Skeletal muscle satellite cell (primary cell): ENCODE data around the gene PARL.
"Not testable (repeated sequence)": the region's sequence is repeated elsewhere in the genome, so short reads cannot be mapped to it uniquely, and the experiment has no call there.

Experiments used
- H3K27me3 ChIP-seq: 2 replicates; pipeline ENCODE4 v1.7.0; 2013; ENCODE audit warnings: low read length; ENCODE audit not compliant: control insufficient read depth, insufficient read depth
- H3K36me3 ChIP-seq: 2 replicates; pipeline ENCODE4 v1.7.0; 2013; ENCODE audit warnings: mild to moderate bottlenecking, control low read depth, low read length; ENCODE audit not compliant: insufficient read depth
- H3K4me1 ChIP-seq: 2 replicates; pipeline ENCODE4 v1.7.0; 2013; ENCODE audit warnings: low read length; ENCODE audit not compliant: control insufficient read depth, insufficient read depth
- H3K4me2 ChIP-seq: 2 replicates; pipeline ENCODE4 v1.7.0; 2013; ENCODE audit warnings: mild to moderate bottlenecking, low read length
- H3K4me3 ChIP-seq: 2 replicates; pipeline ENCODE4 v1.7.0; 2013; ENCODE audit warnings: low read length
- H3K9ac ChIP-seq: 2 replicates; pipeline ENCODE4 v1.7.0; 2013; ENCODE audit warnings: mild to moderate bottlenecking, low read depth, low read length, moderate library complexity
- H3K9me3 ChIP-seq: replicated peaks from 2 replicates; pipeline ENCODE4 v1.7.0; 2013; ENCODE audit warnings: mild to moderate bottlenecking, control low read depth, low read length

The PARL gene

GRCh38 chr3:183878071-183878470, 6.6 kb downstream of the PARL start:
- Histone ChIP-seq H3K4me1 (peaks cover 8% of the 10 kb centered on the region), H3K36me3 (no peaks in the 10 kb centered on the region), H3K4me2 (no peak overlapping the region), H3K9ac (no peak overlapping the region), H3K9me3 (no peaks in the 10 kb centered on the region), H3K4me3 (no peak overlapping the region), H3K27me3 (no peaks in the 10 kb centered on the region)

GRCh38 chr3:183877227-183877626, 7.5 kb downstream of the PARL start:
- not testable (repeated sequence) for H3K4me2 ChIP-seq, H3K4me1 ChIP-seq, H3K4me3 ChIP-seq, H3K36me3 ChIP-seq, H3K9ac ChIP-seq, H3K9me3 ChIP-seq, H3K27me3 ChIP-seq

- Histone ChIP-seq H3K9me3 (no peaks in the 10 kb centered on the region), H3K4me1 (no peaks in the 10 kb centered on the region), H3K4me3 (no peak overlapping the region), H3K4me2 (no peak overlapping the region), H3K36me3 (no peaks in the 10 kb centered on the region), H3K9ac (no peak overlapping the region), H3K27me3 (no peaks in the 10 kb centered on the region)
Observed at GRCh38 chr3:183875411-183875810, 9.3 kb downstream of the PARL start.

GRCh38 chr3:183873914-183874313, 10.8 kb downstream of the PARL start:
- Histone ChIP-seq H3K36me3 (no peaks in the 10 kb centered on the region), H3K9ac (no peak overlapping the region), H3K4me1 (no peaks in the 10 kb centered on the region), H3K4me3 (no peak overlapping the region), H3K9me3 (no peaks in the 10 kb centered on the region), H3K4me2 (no peak overlapping the region), H3K27me3 (no peaks in the 10 kb centered on the region)

- H3K36me3 ChIP-seq = no peaks in the 10 kb centered on the region
- H3K9me3 ChIP-seq = no peaks in the 10 kb centered on the region
- no peak overlapping the region for H3K9ac ChIP-seq
- no peaks in the 10 kb centered on the region for H3K27me3 ChIP-seq
- no peak overlapping the region for H3K4me2 ChIP-seq
- no peak overlapping the region for H3K4me3 ChIP-seq
- no peaks in the 10 kb centered on the region for H3K4me1 ChIP-seq
Observed at GRCh38 chr3:183871541-183871940, 13.1 kb downstream of the PARL start.

GRCh38 chr3:183870563-183870962, 14.1 kb downstream of the PARL start:
- Histone ChIP-seq H3K4me1 (no peaks in the 10 kb centered on the region), H3K9ac (no peak overlapping the region), H3K4me3 (no peak overlapping the region), H3K9me3 (no peaks in the 10 kb centered on the region), H3K27me3 (no peaks in the 10 kb centered on the region), H3K4me2 (no peak overlapping the region), H3K36me3 (peaks cover 6% of the 10 kb centered on the region)

- Histone ChIP-seq H3K9me3 (no peaks in the 10 kb centered on the region), H3K4me2 (no peak overlapping the region), H3K4me3 (no peak overlapping the region), H3K9ac (no peak overlapping the region), H3K4me1 (no peaks in the 10 kb centered on the region), H3K36me3 (peaks cover 18% of the 10 kb centered on the region), H3K27me3 (no peaks in the 10 kb centered on the region)
Observed at GRCh38 chr3:183868796-183869195, 15.9 kb downstream of the PARL start.

GRCh38 chr3:183862610-183863009, 22.1 kb downstream of the PARL start:
- Histone ChIP-seq H3K9me3 (no peaks in the 10 kb centered on the region), H3K4me1 (no peaks in the 10 kb centered on the region), H3K4me3 (no peak overlapping the region), H3K36me3 (peaks cover 56% of the 10 kb centered on the region), H3K27me3 (no peaks in the 10 kb centered on the region), H3K9ac (no peak overlapping the region), H3K4me2 (no peak overlapping the region)

GRCh38 chr3:183857863-183858262, 26.8 kb downstream of the PARL start:
- Histone ChIP-seq H3K4me2 (no peak overlapping the region), H3K36me3 (peaks cover 49% of the 10 kb centered on the region), H3K9me3 (no peaks in the 10 kb centered on the region)

GRCh38 chr3:183854318-183855035, 30.2 kb downstream of the PARL start:
- no peak overlapping the region for H3K9ac ChIP-seq
- H3K27me3 ChIP-seq = no peaks in the 10 kb centered on the region
- no peaks in the 10 kb centered on the region for H3K4me1 ChIP-seq
- no peak overlapping the region for H3K4me2 ChIP-seq
- H3K4me3 ChIP-seq = no peak overlapping the region
- H3K9me3 ChIP-seq = no peaks in the 10 kb centered on the region
- H3K36me3 ChIP-seq = peaks cover 17% of the 10 kb centered on the region

More at GRCh38 chr3:183857863-183858262, 26.8 kb downstream of the PARL start:
- Histone ChIP-seq H3K27me3 (no peaks in the 10 kb centered on the region), H3K4me3 (no peak overlapping the region), H3K9ac (no peak overlapping the region), H3K4me1 (no peaks in the 10 kb centered on the region)

GRCh38 chr3:183845608-183846288, 38.9 kb downstream of the PARL start:
- H3K4me2 ChIP-seq = no peak overlapping the region
- H3K4me3 ChIP-seq = no peak overlapping the region
- H3K9ac ChIP-seq = no peak overlapping the region
- H3K4me1 ChIP-seq = peaks cover 20% of the 10 kb centered on the region
- peaks cover 28% of the 10 kb centered on the region for H3K36me3 ChIP-seq
- no peaks in the 10 kb centered on the region for H3K9me3 ChIP-seq
- H3K27me3 ChIP-seq = no peaks in the 10 kb centered on the region

GRCh38 chr3:183845090-183845489, 39.6 kb downstream of the PARL start:
- Histone ChIP-seq H3K4me2 (peak overlapping the region; percentile 12), H3K4me3 (no peak overlapping the region), H3K9ac (no peak overlapping the region), H3K36me3 (peaks cover 35% of the 10 kb centered on the region), H3K27me3 (no peaks in the 10 kb centered on the region), H3K9me3 (no peaks in the 10 kb centered on the region), H3K4me1 (peaks cover 20% of the 10 kb centered on the region)
